ENCODE measurements around the gene CILP2. TPM values are rescaled to one million over a fixed set of nuclear protein-coding genes. Genes with fewer than 3 reads are reported as not detected.
A peak's percentile ranks its signal among the peaks of the same experiment; 100 is the strongest.

The CILP2 gene
- total RNA-seq, 1 donor from 2014 or later = 0.40 TPM

DNA sequence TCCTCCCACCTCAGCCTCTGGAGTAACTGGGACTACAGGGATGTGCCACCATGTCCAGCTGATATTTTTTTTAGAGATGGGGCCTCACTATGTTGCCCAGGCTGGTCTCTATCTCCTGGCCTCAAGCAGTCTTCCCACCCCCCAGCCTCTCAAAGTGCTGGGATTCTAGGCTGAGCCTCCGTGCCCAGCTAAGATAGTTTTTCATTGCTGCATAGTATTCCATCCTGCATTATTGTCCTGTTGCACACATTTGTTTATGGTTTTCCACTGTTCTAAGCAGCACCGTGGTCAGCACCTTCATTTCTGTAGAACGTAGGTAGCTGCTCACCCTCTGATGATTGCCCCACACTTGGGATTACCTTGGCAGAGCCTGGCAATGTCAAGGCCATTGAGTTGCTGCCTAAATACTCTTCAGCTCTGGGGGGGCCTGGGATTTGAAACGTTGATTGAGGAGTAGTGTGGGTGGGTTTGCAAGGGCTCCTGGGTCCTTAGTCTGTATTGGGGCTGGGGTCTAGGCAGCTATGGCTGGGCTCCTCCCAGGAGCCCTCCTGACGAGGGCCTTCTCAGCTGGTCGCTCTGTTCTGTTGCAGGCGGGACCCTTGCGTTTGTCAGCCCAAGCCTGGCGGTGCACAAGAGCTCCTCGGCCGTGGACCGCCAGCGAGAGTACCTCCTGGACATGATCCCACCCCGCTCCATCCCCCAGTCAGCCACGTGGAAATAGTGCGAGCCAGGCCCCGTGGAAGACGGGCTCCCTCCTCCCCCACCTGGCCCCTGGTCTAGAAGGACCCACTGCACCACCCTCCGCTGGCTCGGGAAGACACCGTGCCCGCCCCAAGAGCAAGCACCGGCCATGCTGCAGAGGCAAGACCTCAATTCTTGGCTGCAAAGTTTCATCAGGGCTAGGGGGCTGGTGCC lies 33.1 kb upstream of the CILP2 start:
- intact Hi-C loops (cut with DNase I) = no loop called here
- no peak for ATAC-seq (ENCODE audit: poor library complexity)
- DNase-seq = no peak

DNA sequence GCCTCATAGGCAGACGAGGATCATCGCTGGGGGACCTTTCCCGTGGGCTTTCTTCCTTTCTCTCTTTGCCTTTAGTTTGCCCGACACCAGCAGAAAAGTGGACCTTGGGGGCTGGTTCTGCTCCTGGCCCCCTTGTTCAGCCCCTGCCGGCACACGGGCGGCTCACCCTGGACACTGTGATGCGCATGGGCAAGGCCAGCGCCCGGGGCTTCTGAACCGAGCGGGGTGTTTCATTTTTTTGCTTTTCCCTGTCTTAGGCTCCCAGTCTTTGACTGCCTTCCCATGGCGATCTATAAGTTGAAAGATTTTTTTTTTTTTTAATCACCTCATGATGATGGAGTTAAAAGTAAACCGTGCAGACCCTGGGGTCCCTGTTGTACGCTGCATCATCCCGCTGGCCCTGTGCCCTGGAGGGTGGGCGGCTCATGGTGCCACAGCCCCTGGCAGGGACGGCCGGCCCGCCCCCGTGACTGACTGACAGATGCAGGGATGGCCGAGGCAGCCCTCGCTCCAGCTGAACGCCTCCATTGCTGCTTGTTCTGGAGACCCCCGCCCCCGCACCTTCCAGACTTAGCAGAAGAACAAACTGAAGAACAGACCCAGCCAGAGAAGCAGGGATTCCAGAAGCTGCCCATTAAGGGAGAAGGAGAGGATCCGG lies 32.3 kb upstream of the CILP2 start:
- ATAC-seq (ENCODE audit: poor library complexity) = no peak
- intact Hi-C loops (cut with DNase I) = no loop called here
- DNase-seq = no peak

DNA sequence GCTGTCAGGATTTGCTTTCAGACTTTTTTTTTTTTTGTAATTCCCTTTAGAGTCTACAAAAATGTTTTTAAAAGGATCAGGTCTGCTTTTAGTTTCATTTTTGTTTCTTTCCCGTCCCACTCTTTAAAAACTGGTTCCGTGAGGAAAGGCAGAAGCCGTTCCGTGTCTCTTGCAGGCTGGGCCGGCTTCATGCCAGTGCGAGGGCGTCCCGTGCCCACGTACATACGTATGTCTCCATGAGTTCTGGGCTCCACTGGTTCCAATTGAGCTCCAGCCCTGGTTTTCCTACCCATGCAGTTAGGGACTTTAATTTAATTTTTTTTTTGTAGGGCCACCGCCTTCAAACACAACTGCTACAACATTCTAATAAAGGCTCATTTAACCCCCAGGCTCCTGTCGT lies 31.5 kb upstream of the CILP2 start:
- intact Hi-C loops (cut with DNase I) = no loop called here
- ATAC-seq (ENCODE audit: poor library complexity) = no peak
- DNase-seq = no peak

DNA sequence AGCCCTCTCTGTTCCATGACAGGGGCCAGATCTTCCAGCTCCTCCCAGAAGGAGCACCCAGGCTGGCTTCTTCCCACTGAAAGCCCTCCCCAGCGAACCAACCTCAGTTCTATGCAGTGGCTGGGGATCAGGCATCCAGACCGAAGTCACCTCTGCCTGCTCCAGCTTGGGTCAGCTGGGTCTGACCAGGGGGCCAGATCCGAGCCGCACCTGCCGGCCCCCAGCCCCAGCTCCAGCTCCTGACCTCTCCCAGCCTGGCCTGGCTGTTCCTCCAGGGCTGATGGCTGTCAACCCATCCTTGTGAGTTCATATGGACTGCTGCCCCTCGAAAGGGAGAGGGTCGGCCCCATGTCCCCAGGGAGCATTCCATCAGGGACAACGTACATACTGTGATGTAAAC lies 30.7 kb upstream of the CILP2 start:
- intact Hi-C loops (cut with DNase I) = no loop called here
- no peak for ATAC-seq (ENCODE audit: poor library complexity)
- no peak for DNase-seq

DNA sequence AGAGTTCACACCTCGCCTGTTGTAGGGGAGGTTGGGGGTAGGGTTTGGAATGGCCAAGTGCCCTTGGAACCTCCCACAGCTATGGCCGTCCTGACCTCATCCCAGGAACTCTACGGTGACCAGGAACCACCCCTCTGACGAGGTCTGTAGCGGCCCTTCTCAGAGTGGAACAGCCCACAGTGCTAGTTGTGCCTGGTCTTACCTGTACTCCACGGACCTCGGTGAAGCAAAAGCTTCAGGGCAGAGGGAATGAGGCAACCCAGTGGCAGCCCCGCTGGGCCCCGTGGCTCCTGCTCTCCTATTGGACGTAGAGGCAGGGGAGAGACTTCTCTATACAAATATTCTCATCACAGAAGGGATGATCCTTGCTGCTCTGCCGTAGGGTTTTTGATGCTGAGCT lies 29.8 kb upstream of the CILP2 start:
- no peak for ATAC-seq (ENCODE audit: poor library complexity)
- intact Hi-C loops (cut with DNase I) = no loop called here
- DNase-seq = no peak

DNA sequence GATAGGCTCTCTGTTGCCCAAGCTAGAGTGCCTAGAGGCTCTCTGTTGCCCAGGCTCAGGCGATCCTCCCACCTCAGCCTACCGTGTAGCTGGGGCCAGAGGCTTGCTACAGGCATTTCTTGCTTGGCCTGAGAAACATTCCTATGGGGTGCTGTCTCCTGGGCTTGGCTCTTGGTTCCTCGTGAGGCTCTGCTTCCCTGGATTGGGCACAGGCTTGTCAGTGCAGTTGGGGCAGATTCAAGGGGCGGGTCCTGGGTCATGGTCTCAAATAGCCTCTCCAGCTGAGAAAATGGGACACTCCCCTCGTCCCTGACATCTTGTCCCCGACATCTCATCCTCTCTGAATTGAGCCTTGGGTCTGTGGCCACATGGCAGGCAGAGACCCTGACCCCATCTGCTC lies 27.6 kb upstream of the CILP2 start:
- intact Hi-C loops (cut with DNase I) = no loop called here
- ATAC-seq (ENCODE audit: poor library complexity) (no peak), DNase-seq (no peak)

DNA sequence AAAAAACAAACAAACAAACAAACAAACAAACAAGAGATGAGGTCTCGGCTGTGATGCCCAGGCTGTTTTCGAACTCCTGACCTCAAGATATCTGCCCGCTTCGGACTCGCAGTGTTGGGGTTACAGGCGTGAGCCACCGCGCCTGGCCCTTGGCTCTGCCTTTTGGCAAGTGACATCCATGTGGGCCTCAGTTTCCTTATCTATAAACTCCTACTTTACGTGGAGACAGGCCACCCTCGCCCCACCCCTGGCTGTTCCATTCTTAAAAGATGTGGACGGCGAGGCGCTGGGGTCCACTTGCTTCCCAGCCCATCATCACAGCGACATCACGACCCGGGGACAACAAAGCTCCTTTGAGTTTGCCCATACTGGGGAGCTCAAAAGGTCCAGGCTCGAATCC lies 24.4 kb upstream of the CILP2 start:
- intact Hi-C loops (cut with DNase I) = no loop called here
- no peak for DNase-seq
- no peak for ATAC-seq (ENCODE audit: poor library complexity)

DNA sequence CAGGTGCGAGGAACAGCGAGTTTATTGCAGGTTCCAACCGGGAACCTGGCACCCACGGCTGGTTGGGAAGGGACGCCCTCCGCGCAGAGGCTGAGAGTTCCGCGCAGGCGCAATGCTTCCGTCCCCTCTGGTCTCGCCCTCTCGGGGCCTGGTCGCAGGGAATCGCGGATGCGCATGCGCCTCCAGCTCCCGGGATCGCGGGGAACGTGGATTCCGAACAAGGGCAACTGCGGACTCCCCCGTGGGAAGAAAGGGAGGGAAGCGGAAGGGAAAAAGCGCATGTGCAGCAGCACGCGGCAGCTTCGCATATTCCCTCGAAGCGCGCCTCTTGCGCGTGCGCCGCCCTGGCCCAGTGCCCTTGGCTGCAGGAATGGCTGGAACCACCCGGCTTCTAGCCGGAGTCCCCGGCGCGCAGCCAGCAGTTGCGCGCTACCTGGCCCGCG lies 23.8 kb upstream of the CILP2 start:
- peak; percentile 90 for DNase-seq
- intact Hi-C loops (cut with DNase I) = no loop called here
- ATAC-seq (ENCODE audit: poor library complexity) = peak; percentile 50

DNA sequence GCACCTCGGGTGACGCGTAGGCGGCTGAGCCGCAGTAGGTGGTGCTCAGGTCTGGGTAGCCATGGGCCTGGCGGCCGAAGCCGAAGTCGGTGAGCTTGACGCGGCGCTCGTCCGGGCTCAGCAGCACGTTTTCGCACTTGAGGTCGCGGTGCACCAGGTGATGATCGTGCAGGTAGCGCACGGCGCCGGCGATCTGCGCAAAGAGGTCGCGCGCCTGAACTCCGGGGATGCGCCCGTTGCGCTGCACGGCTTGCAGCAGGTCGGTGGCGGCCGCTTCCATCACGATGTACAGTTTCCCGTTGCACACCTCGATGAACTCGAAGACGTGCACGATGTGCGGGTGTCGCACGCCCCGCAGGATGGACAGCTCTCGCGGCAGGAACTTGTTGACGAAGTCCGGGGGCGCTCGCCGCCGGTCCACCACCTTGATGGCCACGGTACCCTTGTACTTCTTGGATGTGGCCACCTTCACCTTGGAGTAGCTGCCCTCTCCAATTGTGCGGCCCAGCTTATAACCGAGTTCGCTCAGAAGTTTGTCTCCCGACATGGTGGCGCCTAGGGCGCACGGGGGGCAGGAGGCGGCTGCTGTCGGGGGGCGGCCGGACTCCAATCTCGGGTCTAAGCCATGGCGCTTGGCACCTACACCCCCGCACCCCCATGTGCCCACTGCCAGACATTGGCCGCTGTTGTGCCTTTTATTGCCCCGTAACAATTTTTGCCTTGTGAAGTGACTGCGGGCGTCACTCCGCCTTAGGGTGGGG lies 23.0 kb upstream of the CILP2 start, which contains the start of gene TSSK6:
TSS of gene TSSK6 (minus strand) at position 668 of the 761 bp plus-strand sequence. CDS start at position 547, 121 bp downstream.
- intact Hi-C loops (cut with DNase I) = no loop called here
- DNase-seq (no peak), ATAC-seq (ENCODE audit: poor library complexity) (peak; percentile 1)

DNA sequence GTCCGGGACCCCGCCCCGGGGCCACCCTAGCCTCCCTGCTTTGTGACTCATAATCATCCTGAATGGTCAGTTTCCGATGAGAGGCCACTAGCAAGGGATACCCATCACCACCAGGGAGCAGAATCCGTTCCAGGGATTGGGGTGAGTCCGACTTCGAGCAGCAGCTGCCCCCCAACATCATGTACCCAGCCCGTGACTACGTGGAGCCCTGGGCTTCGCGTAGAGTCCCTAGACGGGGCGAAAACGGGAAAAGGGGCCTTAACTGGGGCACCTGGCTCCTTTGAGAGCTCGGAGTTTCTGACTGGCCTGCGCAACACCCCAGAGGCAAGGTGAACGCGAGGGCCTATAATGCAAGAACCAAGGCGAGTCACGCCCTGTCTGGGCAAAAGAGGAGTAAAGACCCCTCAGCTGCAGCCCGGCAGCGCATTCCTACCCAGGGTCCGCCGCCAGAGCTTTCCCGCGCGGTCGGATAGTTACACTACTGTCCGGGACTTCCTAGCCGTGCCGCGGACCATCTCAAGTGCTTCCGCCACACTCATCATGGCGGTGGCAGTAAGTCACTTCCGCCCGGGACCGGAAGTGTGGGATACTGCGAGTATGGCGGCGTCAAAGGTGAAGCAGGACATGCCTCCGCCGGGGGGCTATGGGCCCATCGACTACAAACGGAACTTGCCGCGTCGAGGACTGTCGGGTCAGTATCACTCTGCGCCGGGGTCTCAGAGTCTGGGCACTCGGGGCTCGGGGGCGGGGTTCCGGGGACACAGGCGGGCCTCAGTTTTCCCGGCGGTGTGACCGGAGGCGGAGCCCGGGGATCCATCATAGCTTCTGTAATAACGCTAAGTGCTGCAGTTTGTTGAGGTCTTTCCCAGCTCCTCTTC lies 22.2 kb upstream of the CILP2 start, which contains the start of gene NDUFA13:
TSS of gene NDUFA13 (plus strand) at position 584 of the 878 bp plus-strand sequence. CDS start at position 598, 14 bp downstream.
- peak; percentile 92 for ATAC-seq (ENCODE audit: poor library complexity)
- intact Hi-C loops (cut with DNase I) = no loop called here
- DNase-seq = peak; percentile 96

DNA sequence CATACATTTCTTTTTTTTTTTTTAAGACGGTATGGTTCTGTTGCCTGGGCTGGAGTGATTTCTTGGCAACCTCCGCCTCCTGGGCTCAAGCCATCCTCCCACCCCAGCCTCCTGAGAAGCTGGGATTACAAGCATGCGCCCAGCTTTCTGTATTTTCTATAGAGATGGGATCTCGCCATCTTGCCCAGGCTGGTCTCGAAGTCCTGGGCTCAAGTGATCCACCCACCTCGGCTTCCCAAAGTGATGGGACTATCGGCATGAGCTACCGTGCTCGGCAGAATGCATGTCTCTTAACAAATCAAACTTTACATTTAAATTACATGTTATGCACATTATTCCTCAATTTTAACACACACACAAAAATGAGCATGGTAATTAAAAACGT lies 20.8 kb upstream of the CILP2 start:
- DNase-seq (no peak), ATAC-seq (ENCODE audit: poor library complexity) (no peak)
- intact Hi-C loops (cut with DNase I) = no loop called here

DNA sequence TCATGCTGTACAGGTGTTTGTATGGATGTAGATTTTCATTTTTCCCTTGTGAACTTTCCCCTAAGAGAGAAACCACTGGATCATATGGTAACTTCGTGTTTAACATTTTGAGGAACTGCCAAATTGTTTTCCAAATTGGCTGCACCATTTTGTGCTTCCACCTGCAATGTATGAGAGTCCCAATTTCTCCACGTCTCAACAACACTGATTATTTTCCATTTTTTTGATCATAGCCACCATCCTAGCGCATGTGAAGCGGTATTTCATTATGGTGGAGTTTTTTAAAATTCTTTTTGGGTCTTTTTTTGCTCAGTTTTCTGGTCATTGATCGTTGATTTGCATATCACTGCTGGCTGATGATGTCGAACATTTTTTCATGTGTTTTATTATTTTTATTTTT lies 17.1 kb upstream of the CILP2 start:
- DNase-seq (no peak), ATAC-seq (ENCODE audit: poor library complexity) (no peak)
- intact Hi-C loops (cut with DNase I) = no loop called here

DNA sequence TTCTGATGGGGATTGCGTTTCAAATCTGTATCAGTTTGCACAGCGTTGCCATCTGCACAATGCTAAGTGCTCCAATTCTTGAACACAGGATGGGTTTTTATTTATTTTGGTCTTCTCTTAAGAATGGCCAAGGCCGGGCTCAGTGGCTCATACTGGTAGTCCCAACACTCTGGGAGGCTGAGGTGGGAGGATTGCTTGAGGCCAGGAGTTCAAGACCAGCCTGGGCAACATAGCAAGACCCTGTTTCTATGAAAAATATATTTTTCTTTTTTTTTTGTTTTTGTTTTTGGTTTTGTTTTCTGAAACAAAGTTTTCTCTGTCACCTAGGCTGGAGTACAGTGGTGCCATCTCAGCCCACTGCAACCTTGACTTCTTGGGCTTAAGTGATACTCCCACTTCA lies 14.9 kb upstream of the CILP2 start:
- ATAC-seq (ENCODE audit: poor library complexity) (no peak), DNase-seq (no peak)

DNA sequence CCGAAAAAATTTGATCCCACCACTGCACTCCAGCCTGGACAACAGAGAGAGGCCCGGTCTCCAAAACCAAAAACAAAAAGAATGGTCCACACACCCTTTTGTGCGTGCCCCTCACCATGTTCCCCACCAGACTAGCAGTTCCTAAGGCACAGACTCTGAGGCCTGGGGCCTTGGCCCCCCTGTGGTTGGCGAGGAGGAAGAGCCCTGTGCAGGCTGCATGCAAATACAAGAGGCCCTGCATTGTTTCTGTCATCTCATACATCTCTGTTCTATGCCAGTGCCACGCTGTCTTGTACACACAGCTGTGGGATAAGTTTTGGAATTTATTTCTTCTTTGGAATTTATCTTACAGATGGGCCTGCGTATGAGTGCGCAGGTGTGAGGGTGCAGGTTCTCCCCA lies 14.0 kb upstream of the CILP2 start:
- intact Hi-C loops (cut with DNase I) = no loop called here
- no peak for ATAC-seq (ENCODE audit: poor library complexity)
- DNase-seq = no peak

More for the DNA sequence above, 14.9 kb upstream of the CILP2 start:
- intact Hi-C loops (cut with DNase I) = no loop called here

DNA sequence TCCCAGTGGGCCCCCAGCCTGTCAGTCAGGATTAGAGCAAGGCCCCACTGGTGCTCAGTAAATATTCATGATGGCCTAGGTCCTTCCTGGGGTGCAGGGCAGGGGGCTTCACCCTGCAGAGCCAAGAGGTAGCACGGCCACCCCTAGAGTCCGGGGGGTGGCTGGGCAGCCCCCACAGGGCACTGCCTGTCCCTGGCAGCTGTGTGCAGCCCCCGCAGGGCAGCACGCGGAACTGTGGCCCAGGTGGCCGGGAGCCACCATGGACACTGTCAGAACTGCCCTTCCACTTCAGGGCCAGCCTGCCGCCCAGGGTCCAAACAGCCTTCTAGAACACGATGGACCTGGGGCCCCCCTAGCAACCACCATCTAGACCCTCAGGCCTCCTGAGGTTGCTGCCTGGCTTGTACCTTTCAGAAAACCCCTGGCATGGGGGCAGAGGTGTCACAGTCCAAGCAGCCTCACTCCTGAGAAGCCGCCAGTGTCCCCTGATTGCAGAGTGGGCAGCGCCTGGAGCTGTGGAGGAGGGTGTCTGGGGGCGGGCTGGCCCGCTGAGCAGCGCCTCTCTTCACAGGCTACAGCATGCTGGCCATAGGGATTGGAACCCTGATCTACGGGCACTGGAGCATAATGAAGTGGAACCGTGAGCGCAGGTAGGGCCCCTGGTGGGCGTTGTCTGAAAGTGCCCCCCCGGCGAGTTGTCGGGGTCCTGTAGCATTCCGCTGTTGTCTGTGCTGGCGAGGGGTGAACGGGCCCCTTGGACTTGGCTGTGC lies 12.3 kb upstream of the CILP2 start:
- ATAC-seq (ENCODE audit: poor library complexity) = no peak
- DNase-seq = no peak
- intact Hi-C loops (cut with DNase I) = no loop called here

DNA sequence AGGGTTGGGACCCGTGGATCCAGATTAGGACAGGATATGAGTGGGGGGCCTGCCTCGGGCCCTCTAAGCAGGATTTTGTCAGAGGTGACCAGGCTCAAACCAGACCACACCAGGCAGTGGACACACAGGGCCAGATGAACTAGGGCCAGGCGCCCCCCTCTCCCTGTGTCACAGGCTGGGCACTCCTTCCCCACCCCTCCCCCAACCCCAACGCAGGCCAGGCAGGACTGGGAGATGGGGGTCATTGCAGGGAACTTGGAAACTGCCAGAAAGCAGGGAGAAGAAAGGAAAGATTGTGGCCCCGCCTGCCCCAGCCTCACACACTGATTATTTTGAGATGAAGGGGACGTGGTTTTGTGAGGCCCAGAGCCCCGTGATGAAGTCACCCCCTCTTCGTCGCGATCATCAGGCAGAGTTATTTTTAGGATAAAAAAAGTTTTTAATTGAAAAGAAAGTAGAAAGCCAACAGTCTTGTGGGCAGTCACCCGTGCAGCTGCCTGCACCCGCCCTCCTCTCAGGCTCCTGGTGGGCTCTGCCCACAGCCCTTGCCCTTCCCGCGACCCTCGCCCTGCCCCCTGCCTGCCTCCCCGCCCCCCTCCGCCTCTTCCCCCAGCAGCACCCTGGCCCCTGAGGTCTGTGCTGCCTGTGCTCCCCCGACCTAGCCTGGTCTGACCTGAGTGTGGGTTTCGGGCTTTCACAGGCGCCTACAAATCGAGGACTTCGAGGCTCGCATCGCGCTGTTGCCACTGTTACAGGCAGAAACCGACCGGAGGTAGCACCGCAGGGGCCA lies 11.3 kb upstream of the CILP2 start:
- intact Hi-C loops (cut with DNase I) = no loop called here
- ATAC-seq (ENCODE audit: poor library complexity) = no peak
- no peak for DNase-seq

DNA sequence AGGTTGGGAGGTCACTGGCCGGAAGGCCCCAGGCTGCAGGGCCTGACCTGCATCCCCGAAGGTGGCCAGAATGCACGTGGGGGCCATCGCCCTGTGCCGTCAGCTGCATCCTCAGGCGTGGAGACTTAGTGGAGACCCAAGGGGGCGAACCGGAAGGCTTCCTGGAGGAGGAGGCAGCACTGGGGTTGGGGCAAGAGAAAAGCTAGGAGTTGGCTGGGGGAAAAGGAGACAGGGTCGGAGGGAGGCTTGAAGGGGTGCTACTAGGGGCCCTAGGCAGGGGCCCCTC lies 10.8 kb upstream of the CILP2 start:
- ATAC-seq (ENCODE audit: poor library complexity) (no peak), DNase-seq (no peak)
- intact Hi-C loops (cut with DNase I) = no loop called here
